Gastroesophageal sphincter (tissue), 4 donors: Measurements from ENCODE around the gene LMCD1. TPM values are rescaled to one million over a fixed set of nuclear protein-coding genes. Genes with fewer than 3 reads are reported as not detected.

Source experiments
- ATAC-seq: fragments of 150-250 bp; one replicate; pipeline ENCODE4 v1.9.1; 2016; ENCODE audit warnings: mild to moderate bottlenecking, moderate library complexity
- H3K27ac ChIP-seq, 4 donors: fragments of 200-600 bp; sonication (generic) in 3 of 4; 1 replicate in 3 of 4; 2 replicates in 1 of 4; pipeline ENCODE4 v1.5.1; 2016 to 2019
- H3K27me3 ChIP-seq: fragments of 200-600 bp; sonication (generic); one replicate; pipeline ENCODE4 v1.5.1; 2019
- H3K36me3 ChIP-seq, 2 donors: fragments of 200-600 bp; sonication (generic); one replicate each; pipeline ENCODE4 v1.5.1; 2019; ENCODE audit warnings: control low read depth in 1 of 2
- H3K4me1 ChIP-seq, 3 donors: fragments of 200-600 bp; sonication (generic); 1 replicate in 2 of 3; 2 replicates in 1 of 3; pipeline ENCODE4 v1.5.1; 2016 to 2019; ENCODE audit warnings: control low read depth in 2 of 3
- H3K4me3 ChIP-seq, 2 donors: fragments of 200-600 bp; sonication (generic); one replicate each; pipeline ENCODE4 v1.5.1; 2019; ENCODE audit warnings: mild to moderate bottlenecking in 1 of 2, moderate library complexity in 1 of 2
- H3K9me3 ChIP-seq, 3 donors: fragments of 200-600 bp; sonication (generic); one replicate each; pipeline ENCODE4 v1.5.1; 2017 to 2019; ENCODE audit warnings: control low read depth in 2 of 3
- EP300 ChIP-seq: sonication (generic); formaldehyde crosslinking; IDR thresholded peaks from one replicate; pipeline ENCODE4 v1.6.1; 2017; ENCODE audit warnings: antibody characterized with exemption, mild to moderate bottlenecking
- POLR2A ChIP-seq, 2 donors: fragments of 450-650 bp; IDR thresholded peaks; one replicate each; pipeline ENCODE4 v1.6.1; 2017; ENCODE audit warnings: antibody characterized with exemption in 2 of 2, mild to moderate bottlenecking in 2 of 2, moderate library complexity in 1 of 2
- POLR2AphosphoS5 ChIP-seq: sonication (generic); formaldehyde crosslinking; IDR thresholded peaks from one replicate; pipeline ENCODE4 v1.6.1; 2017; ENCODE audit warnings: antibody characterized with exemption
- WGBS, 2 donors: methylation state at CpG; one replicate each; pipeline ENCODE4 v1.1.5; 2018; ENCODE audit warnings: low coverage in 1 of 2; 5-methylcytosine and 5-hydroxymethylcytosine counted together
- total RNA-seq, 4 donors: library from RNA; depleted of rRNA; stranded (reverse); fragments of >200 nt; gene quantifications; one replicate each; pipeline ENCODE4 v1.1.0, GENCODE V29; 2016
- TF ChIP-seq, protein P1 (sequence below), 4 experiments: fragments of 200-600 bp in 2 of 4; fragments of 450-650 bp in 2 of 4; sonication (generic) in 1 of 4; IDR thresholded peaks; one replicate each; pipeline ENCODE4 v1.5.1; 2017 to 2019; ENCODE audit warnings: antibody characterized with exemption in 4 of 4, mild to moderate bottlenecking in 2 of 4, moderate library complexity in 2 of 4

The LMCD1 gene
- total RNA-seq, 4 donors from 2014 or later: 17.6 to 318 (median 136) TPM

DNA sequence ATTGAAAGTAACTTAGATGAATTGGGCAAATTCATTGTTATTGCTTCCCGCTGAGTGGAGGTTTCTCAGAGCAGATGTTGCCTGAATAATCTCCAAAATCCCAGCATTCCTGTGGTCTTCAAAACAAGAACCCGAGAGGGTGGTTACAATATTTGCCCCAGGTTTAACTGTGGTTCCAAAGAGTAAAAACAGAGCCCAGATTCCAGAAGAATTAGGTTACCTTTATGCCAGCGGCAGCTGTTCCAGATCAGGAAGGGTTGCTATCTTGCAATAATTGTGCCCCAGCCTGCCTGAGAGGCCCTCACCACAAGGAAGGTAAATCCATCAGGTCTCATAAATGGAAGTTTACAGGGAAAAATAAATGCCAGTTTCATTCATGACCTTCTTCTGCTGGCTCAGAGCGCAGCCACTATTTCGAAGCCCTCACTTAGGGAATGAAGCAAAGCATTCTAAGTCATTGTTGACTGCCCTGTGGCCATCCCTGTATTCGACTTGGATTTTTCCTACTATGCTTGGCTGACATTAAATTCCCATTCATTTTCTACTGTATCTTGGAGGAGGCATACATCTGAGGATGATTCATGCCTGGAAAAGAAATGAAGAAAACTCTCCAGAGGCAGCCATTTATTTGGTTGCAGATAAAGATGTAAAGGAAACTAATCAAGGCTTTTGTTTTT is 88.4 kb downstream of the LMCD1 start:
- TF ChIP-seq EP300 (no peak), POLR2AphosphoS5 (no peak), POLR2A (IDR thresholded peaks at IDR 0.05) (no peak)
- TF ChIP-seq, protein P1, sequence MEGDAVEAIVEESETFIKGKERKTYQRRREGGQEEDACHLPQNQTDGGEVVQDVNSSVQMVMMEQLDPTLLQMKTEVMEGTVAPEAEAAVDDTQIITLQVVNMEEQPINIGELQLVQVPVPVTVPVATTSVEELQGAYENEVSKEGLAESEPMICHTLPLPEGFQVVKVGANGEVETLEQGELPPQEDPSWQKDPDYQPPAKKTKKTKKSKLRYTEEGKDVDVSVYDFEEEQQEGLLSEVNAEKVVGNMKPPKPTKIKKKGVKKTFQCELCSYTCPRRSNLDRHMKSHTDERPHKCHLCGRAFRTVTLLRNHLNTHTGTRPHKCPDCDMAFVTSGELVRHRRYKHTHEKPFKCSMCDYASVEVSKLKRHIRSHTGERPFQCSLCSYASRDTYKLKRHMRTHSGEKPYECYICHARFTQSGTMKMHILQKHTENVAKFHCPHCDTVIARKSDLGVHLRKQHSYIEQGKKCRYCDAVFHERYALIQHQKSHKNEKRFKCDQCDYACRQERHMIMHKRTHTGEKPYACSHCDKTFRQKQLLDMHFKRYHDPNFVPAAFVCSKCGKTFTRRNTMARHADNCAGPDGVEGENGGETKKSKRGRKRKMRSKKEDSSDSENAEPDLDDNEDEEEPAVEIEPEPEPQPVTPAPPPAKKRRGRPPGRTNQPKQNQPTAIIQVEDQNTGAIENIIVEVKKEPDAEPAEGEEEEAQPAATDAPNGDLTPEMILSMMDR (IDR thresholded peaks at IDR 0.05): no peak
- 45 to 50% methylated on average over 2 to 5 of the region's 6 CpGs for WGBS, 2 donors
- no peaks in the 10 kb centered on the region for H3K9me3 ChIP-seq
- no peak overlapping the region for H3K4me3 ChIP-seq
- no peaks in the 10 kb centered on the region for H3K4me1 ChIP-seq
- no peak for ATAC-seq
- H3K27me3 ChIP-seq: no peaks in the 10 kb centered on the region
- H3K27ac ChIP-seq: no peak overlapping the region
- no peaks in the 10 kb centered on the region for H3K36me3 ChIP-seq

DNA sequence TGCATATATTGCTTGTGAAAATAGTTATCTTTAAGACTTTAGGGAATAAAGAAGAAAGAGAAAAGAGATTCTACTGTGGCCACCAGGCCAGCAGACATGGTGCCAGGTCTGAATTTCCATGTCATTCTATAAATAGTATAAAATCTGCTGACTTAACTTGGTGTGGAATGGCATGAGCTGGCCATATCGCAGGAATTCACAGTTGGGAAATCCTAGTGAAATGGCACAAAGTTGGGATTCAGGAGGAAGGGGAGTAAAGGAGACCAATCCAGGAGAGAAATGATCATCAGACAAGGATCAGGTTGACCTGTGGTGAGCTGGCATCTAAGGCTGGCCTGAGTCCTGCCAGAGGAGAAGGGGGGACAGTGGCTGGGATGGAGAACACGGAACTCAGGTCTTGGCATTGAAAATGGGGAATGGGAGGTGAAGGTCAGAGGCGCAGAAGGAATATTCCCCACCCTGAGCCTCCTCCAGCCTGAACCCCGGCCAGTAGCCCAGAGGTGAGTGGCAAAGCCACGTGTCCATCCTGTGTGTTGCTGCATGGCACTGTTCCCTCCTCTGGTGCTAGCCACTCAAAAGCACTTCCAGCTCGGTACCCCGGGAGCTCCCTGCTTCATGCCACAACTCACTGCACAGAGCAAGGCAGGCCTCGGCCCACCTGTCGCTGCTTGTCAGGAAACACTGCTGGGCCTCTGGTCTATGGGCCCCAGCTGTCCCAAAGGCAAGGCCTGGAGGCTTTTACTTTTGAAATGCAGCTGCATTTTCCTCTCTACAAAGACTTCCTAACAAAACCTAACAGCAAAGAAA is 91.6 kb downstream of the LMCD1 start:
- Histone ChIP-seq H3K27me3 (no peaks in the 10 kb centered on the region), H3K9me3 (no peaks in the 10 kb centered on the region), H3K4me3 (no peak overlapping the region), H3K4me1 (no peaks in the 10 kb centered on the region), H3K36me3 (no peaks in the 10 kb centered on the region), H3K27ac (no peak overlapping the region)
- TF ChIP-seq POLR2A (IDR thresholded peaks at IDR 0.05): no peak
- no peak for TF ChIP-seq EP300
- peak; percentile 41 for TF ChIP-seq POLR2AphosphoS5
- TF ChIP-seq, protein P1 (IDR thresholded peaks at IDR 0.05): no peak
- 74 to 78% methylated on average over 6 of the region's 9 CpGs for WGBS, 2 donors
- ATAC-seq: peak; percentile 26

DNA sequence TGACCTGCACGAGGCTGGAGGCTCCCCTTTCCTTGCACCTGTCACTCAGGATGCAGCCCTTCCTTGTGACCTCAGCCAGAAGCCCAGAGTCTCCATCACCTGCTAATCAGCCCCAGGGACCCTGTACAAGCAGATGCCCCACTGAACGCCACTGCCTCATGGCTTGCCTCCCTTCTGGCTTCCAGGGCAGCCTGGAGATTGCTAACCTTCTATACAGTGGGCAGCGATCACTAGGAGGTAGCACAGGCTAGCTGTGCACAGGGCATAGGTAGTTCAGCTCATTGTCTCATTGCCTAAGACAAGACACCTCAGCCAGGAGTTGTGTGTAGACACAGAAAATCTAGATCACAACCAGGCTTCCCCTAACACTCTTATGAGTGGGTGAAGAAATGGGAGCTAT is 93.6 kb downstream of the LMCD1 start:
- TF ChIP-seq, protein P1 (IDR thresholded peaks at IDR 0.05): no peak
- no peak for TF ChIP-seq EP300
- H3K9me3 ChIP-seq: no peaks in the 10 kb centered on the region
- H3K27me3 ChIP-seq: no peaks in the 10 kb centered on the region
- H3K27ac ChIP-seq: no peak overlapping the region
- no peaks in the 10 kb centered on the region for H3K4me1 ChIP-seq
- WGBS, 2 donors: 88% methylated on average over 1 of the region's 3 CpGs; no CpG with 5 or more reads in 1 of the 2 donors
- no peak for ATAC-seq
- H3K4me3 ChIP-seq: no peak overlapping the region
- H3K36me3 ChIP-seq: no peaks in the 10 kb centered on the region

DNA sequence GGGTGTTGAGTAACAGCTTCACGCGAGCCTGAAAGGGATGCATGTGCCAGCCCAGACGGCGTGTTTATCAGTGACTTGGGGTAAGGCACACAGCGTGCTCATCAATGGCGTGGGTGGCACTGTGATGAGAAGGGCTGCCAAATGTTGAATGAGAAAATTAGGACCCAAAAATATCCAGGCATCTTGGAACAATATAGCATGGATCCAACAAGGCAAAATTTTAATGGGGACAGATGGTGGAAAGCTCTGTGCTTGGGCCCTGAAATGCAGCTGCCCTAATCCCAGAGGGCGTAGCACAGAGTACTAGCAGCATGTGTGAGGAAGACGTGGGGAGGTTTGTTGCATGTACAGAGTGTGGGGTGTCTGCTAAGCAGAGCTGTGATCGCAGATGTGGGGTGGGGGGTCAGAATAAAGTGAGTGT is 94.1 kb downstream of the LMCD1 start:
- 89 to 91% methylated on average over 3 to 8 of the region's 9 CpGs for WGBS, 2 donors
- Histone ChIP-seq H3K27ac (no peak overlapping the region), H3K4me1 (no peaks in the 10 kb centered on the region), H3K9me3 (no peaks in the 10 kb centered on the region), H3K36me3 (no peaks in the 10 kb centered on the region), H3K27me3 (no peaks in the 10 kb centered on the region), H3K4me3 (no peak overlapping the region)
- TF ChIP-seq, protein P1 (IDR thresholded peaks at IDR 0.05): no peak
- TF ChIP-seq POLR2AphosphoS5 (no peak), EP300 (no peak), POLR2A (IDR thresholded peaks at IDR 0.05) (no peak)
- no peak for ATAC-seq
